ENCODE data around the gene SPOCK1. TPM values are rescaled to one million over a fixed set of nuclear protein-coding genes. Genes with fewer than 3 reads are reported as not detected.

SPOCK1 gene
- total and polyA plus RNA-seq, 2 experiments from 2014 or later = 8.2 to 10.5 TPM

DNA sequence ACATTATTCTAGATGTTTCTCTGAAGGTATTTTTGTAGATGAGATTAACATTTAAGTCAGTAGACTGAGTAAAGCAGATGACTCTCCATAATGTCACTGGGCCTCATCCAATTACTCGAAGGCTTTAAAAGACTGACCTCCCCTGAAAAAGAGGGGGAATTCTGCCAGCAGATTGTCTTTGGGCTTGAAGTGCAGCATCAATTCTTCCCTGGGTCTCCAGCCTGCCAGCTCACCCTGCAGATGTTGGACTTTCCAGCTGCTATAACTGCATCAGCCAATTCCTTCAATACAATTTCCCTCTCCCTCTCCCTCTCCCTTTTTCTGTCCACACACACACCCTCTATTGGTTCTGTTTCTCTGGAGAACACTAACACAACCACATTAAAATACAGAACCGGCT lies 472.8 kb downstream of the SPOCK1 start (continued):
- TF ChIP-seq, protein P1, sequence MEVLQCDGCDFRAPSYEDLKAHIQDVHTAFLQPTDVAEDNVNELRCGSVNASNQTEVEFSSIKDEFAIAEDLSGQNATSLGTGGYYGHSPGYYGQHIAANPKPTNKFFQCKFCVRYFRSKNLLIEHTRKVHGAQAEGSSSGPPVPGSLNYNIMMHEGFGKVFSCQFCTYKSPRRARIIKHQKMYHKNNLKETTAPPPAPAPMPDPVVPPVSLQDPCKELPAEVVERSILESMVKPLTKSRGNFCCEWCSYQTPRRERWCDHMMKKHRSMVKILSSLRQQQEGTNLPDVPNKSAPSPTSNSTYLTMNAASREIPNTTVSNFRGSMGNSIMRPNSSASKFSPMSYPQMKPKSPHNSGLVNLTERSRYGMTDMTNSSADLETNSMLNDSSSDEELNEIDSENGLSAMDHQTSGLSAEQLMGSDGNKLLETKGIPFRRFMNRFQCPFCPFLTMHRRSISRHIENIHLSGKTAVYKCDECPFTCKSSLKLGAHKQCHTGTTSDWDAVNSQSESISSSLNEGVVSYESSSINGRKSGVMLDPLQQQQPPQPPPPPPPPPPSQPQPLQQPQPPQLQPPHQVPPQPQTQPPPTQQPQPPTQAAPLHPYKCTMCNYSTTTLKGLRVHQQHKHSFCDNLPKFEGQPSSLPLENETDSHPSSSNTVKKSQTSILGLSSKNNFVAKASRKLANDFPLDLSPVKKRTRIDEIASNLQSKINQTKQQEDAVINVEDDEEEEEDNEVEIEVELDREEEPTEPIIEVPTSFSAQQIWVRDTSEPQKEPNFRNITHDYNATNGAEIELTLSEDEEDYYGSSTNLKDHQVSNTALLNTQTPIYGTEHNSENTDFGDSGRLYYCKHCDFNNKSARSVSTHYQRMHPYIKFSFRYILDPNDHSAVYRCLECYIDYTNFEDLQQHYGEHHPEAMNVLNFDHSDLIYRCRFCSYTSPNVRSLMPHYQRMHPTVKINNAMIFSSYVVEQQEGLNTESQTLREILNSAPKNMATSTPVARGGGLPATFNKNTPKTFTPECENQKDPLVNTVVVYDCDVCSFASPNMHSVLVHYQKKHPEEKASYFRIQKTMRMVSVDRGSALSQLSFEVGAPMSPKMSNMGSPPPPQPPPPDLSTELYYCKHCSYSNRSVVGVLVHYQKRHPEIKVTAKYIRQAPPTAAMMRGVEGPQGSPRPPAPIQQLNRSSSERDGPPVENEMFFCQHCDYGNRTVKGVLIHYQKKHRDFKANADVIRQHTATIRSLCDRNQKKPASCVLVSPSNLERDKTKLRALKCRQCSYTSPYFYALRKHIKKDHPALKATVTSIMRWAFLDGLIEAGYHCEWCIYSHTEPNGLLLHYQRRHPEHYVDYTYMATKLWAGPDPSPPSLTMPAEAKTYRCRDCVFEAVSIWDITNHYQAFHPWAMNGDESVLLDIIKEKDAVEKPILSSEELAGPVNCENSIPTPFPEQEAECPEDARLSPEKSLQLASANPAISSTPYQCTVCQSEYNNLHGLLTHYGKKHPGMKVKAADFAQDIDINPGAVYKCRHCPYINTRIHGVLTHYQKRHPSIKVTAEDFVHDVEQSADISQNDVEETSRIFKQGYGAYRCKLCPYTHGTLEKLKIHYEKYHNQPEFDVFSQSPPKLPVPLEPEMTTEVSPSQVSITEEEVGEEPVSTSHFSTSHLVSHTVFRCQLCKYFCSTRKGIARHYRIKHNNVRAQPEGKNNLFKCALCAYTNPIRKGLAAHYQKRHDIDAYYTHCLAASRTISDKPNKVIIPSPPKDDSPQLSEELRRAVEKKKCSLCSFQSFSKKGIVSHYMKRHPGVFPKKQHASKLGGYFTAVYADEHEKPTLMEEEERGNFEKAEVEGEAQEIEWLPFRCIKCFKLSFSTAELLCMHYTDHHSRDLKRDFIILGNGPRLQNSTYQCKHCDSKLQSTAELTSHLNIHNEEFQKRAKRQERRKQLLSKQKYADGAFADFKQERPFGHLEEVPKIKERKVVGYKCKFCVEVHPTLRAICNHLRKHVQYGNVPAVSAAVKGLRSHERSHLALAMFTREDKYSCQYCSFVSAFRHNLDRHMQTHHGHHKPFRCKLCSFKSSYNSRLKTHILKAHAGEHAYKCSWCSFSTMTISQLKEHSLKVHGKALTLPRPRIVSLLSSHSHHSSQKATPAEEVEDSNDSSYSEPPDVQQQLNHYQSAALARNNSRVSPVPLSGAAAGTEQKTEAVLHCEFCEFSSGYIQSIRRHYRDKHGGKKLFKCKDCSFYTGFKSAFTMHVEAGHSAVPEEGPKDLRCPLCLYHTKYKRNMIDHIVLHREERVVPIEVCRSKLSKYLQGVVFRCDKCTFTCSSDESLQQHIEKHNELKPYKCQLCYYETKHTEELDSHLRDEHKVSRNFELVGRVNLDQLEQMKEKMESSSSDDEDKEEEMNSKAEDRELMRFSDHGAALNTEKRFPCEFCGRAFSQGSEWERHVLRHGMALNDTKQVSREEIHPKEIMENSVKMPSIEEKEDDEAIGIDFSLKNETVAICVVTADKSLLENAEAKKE (CRISPR knock-in tag; IDR thresholded peaks at IDR 0.05) = no peak
- TF ChIP-seq CREB1 (CRISPR knock-in tag; IDR thresholded peaks at IDR 0.05; ENCODE audit: low read depth) (no peak), ZNF114 (CRISPR knock-in tag; IDR thresholded peaks at IDR 0.05) (no peak), JUNB (IDR thresholded peaks at IDR 0.05; ENCODE audit: unreplicated experiment) (no peak), POLR2AphosphoS5 (IDR thresholded peaks at IDR 0.05; ENCODE audit: low read depth) (no peak), STAT1 (IDR thresholded peaks at IDR 0.05; ENCODE audit: unreplicated experiment) (no peak), EZH2phosphoT487 (IDR thresholded peaks at IDR 0.05; ENCODE audit: unreplicated experiment) (no peak), NANOG (IDR thresholded peaks at IDR 0.05; ENCODE audit: borderline replicate concordance) (no peak)
- TF ChIP-seq, protein P2, sequence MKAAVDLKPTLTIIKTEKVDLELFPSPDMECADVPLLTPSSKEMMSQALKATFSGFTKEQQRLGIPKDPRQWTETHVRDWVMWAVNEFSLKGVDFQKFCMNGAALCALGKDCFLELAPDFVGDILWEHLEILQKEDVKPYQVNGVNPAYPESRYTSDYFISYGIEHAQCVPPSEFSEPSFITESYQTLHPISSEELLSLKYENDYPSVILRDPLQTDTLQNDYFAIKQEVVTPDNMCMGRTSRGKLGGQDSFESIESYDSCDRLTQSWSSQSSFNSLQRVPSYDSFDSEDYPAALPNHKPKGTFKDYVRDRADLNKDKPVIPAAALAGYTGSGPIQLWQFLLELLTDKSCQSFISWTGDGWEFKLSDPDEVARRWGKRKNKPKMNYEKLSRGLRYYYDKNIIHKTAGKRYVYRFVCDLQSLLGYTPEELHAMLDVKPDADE (IDR thresholded peaks at IDR 0.05) = no peak

DNA sequence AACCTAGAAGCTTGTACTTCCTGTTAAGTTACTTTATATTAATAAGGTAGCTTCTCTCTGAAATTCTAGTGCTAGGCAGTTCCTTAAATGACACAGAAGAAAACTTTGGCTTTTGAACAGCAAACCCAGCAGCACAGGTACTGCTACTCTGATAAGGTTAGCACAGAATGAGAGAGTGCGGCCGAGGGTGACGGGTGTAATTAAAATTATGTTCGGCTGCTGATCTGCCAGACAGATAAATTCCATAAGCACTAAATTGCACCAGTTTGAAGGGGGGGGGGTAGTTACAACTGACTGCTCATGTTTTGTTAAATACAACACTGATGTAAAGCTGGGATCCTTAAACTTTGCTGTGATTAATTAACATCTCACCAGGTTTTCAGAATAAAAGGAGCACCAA lies 475.1 kb downstream of the SPOCK1 start:
- H3K9me2 ChIP-seq (ENCODE audit: insufficient read depth) = 0 out of 2 replicates have a peak, but pooled peaks cover 3% of the 10 kb centered on the region
- no peak for ATAC-seq
- Mint-ChIP-seq H3K9me3 (no peaks in the 10 kb centered on the region), H3K27ac (no peak overlapping the region), H3K36me3 (ENCODE audit: low read depth) (no peaks in the 10 kb centered on the region), H3K4me1 (no peaks in the 10 kb centered on the region; the same call in 2 of the 3 replicates), H3K27me3 (ENCODE audit: insufficient read depth, low read depth, poor library complexity) (peaks cover 4% of the 10 kb centered on the region), H3K4me3 (no peak overlapping the region)
- H3K4me3 ChIP-seq = no peak overlapping the region
- no peaks in the 10 kb centered on the region for H3K27me3 ChIP-seq (ENCODE audit: insufficient read depth)
- no peak for DNase-seq (ENCODE audit: low spot score)
- no peak overlapping the region for H3K27ac ChIP-seq (ENCODE audit: low read depth)
- H3K36me3 ChIP-seq (ENCODE audit: insufficient read depth) = no peaks in the 10 kb centered on the region
- no peaks in the 10 kb centered on the region for H3F3A ChIP-seq (replicated peaks; ENCODE audit: low read depth)
- H2AFZ ChIP-seq = no peak overlapping the region
- TF ChIP-seq, protein P1 (CRISPR knock-in tag; IDR thresholded peaks at IDR 0.05) = no peak
- TF ChIP-seq ZNF114 (CRISPR knock-in tag; IDR thresholded peaks at IDR 0.05) (no peak), EZH2 (IDR thresholded peaks at IDR 0.05; ENCODE audit: low read depth, unreplicated experiment) (no peak), JUNB (IDR thresholded peaks at IDR 0.05; ENCODE audit: unreplicated experiment) (no peak)
- H4K20me1 ChIP-seq (replicated peaks; ENCODE audit: insufficient read depth) = no peaks in the 10 kb centered on the region
- H3K4me2 ChIP-seq = no peak overlapping the region
- H3K4me1 ChIP-seq (ENCODE audit: insufficient read depth) = no peaks in the 10 kb centered on the region
- no peaks in the 10 kb centered on the region for H3K79me2 ChIP-seq (replicated peaks; ENCODE audit: insufficient read depth)

Data from GM23338 (cell line).